K562 (cell line): ENCODE results near the gene DTL. TPM values are rescaled to one million over a fixed set of nuclear protein-coding genes. Genes with fewer than 3 reads are reported as not detected.

Source experiments
- ARNT ChIP-seq, 2 experiments: fragments of 450-650 bp; IDR thresholded peaks; 2 replicates each; pipeline ENCODE4 v1.6.1; 2016; ENCODE audit warnings: mild to moderate bottlenecking in 1 of 2
- CBX2 ChIP-seq: fragments of 200-600 bp; sonication (generic); IDR thresholded peaks from one replicate; pipeline ENCODE4 v1.6.1; 2012; ENCODE audit warnings: mild to moderate bottlenecking, low read length, inconsistent platforms; ENCODE audit not compliant: insufficient read depth, poor library complexity, severe bottlenecking
- CBX3 ChIP-seq, 2 experiments: IDR thresholded peaks; 1 replicate in 1 of 2; 2 replicates in 1 of 2; pipeline ENCODE4 v1.6.1; 2012; ENCODE audit warnings: inconsistent platforms in 2 of 2, low read length in 2 of 2, borderline replicate concordance in 1 of 2, control low read depth in 1 of 2
- COPS2 ChIP-seq: fragments of 450-650 bp; conservative IDR thresholded peaks from 2 replicates; pipeline ENCODE4 v1.6.1; 2016; ENCODE audit warnings: mild to moderate bottlenecking, moderate library complexity
- CREB5 ChIP-seq: fragments of 250-450 bp; sonication (Bioruptor Pico); IDR thresholded peaks from 2 replicates; pipeline ENCODE4 v1.5.0; 2020; ENCODE audit warnings: mild to moderate bottlenecking
- EP400 ChIP-seq: fragments of 450-650 bp; IDR thresholded peaks from 2 replicates; pipeline ENCODE4 v1.6.1; 2017; ENCODE audit warnings: antibody characterized with exemption, mild to moderate bottlenecking, moderate library complexity
- MEF2A ChIP-seq: IDR thresholded peaks from 2 replicates; pipeline ENCODE4 v1.6.1; 2011; ENCODE audit warnings: low read depth, mild to moderate bottlenecking, low read length, moderate library complexity; ENCODE audit not compliant: control insufficient read depth
- NCOA6 ChIP-seq: fragments of 450-650 bp; IDR thresholded peaks from 2 replicates; pipeline ENCODE4 v1.6.1; 2017; ENCODE audit warnings: mild to moderate bottlenecking
- NFXL1 ChIP-seq: fragments of 450-650 bp; formaldehyde crosslinking; IDR thresholded peaks from 2 replicates; pipeline ENCODE4 v1.4.0; 2021; ENCODE audit warnings: mild to moderate bottlenecking
- PBX2 ChIP-seq, 2 experiments: IDR thresholded peaks in 1 of 2; conservative IDR thresholded peaks in 1 of 2; 2 replicates each; pipeline ENCODE4 v1.6.1; 2016; ENCODE audit warnings: low read depth in 2 of 2, mild to moderate bottlenecking in 1 of 2, missing compliant biosample characterization in 1 of 2, missing genetic modification characterization in 1 of 2, moderate library complexity in 1 of 2
- PHF21A ChIP-seq: fragments of 450-650 bp; IDR thresholded peaks from 2 replicates; pipeline ENCODE4 v1.6.1; 2017; ENCODE audit warnings: low read depth, borderline replicate concordance
- POLR2AphosphoS5 ChIP-seq: IDR thresholded peaks from 2 replicates; pipeline ENCODE4 v1.6.1; 2011; ENCODE audit warnings: mild to moderate bottlenecking, low read depth, low read length, moderate library complexity; ENCODE audit not compliant: control insufficient read depth, insufficient read depth
- RHOXF2B ChIP-seq: fragments of 250-450 bp; sonication (Bioruptor Pico); conservative IDR thresholded peaks from 2 replicates; pipeline ENCODE4 v1.5.1; 2021
- SAFB2 ChIP-seq: fragments of 200-400 bp; formaldehyde crosslinking; IDR thresholded peaks from 2 replicates; pipeline ENCODE4 v1.6.1; 2018; ENCODE audit warnings: borderline replicate concordance, low read length, low read depth, moderate library complexity; ENCODE audit not compliant: severe bottlenecking
- SREBF1 ChIP-seq: fragments of 150-350 bp; IDR thresholded peaks from 2 replicates; pipeline ENCODE4 v1.6.1; 2014; ENCODE audit warnings: antibody characterized with exemption, low read depth, low read length, borderline replicate concordance
- THAP12 ChIP-seq: fragments of 250-450 bp; sonication (Bioruptor Pico); IDR thresholded peaks from 2 replicates; pipeline ENCODE4 v1.9.0; 2021; ENCODE audit warnings: mild to moderate bottlenecking, inconsistent platforms
- ZNF384 ChIP-seq: IDR thresholded peaks from 2 replicates; pipeline ENCODE4 v1.6.1; 2012; ENCODE audit warnings: low read depth, low read length, improper control_type of control experiment
- polyA plus RNA-seq, 8 experiments: library from polyadenylated mRNA; depleted of rRNA in 4 of 8; stranded (reverse) in 5 of 8; unstranded in 3 of 8; fragments of >200 nt; fragmentation: Nextera tagmentation in 2 of 8; fragmentation: Illumina TruSeq in 1 of 8; extraction: Ambion mirVana in 2 of 8; extraction: Trizol in 1 of 8; gene quantifications; 2 replicates each; pipeline versions ENCODE4 v1.2.1 to v1.2.3, GENCODE V29; 2011 to 2014; ENCODE audit warnings: inconsistent platforms in 1 of 8, missing spikeins in 1 of 8
- total RNA-seq, 7 experiments: library from RNA; depleted of rRNA in 6 of 7; stranded (reverse); fragments of >200 nt in 6 of 7; fragmentation: Illumina TruSeq in 2 of 7; extraction: Trizol in 2 of 7; gene quantifications; 2 replicates each; pipeline versions ENCODE4 v1.2.1 to v1.2.3, GENCODE V29; 2011 to 2021; ENCODE audit warnings: low replicate concordance in 1 of 7
- TF ChIP-seq, protein P1 (sequence below), 3 experiments: IDR thresholded peaks in 2 of 3; conservative IDR thresholded peaks in 1 of 3; 2 replicates each; pipeline ENCODE4 v1.5.1; 2011 to 2012; ENCODE audit warnings: low read length in 3 of 3, mild to moderate bottlenecking in 3 of 3, control low read depth in 2 of 3, improper control_type of control experiment in 1 of 3, inconsistent platforms in 1 of 3, low read depth in 1 of 3, mixed read lengths in 1 of 3, moderate library complexity in 1 of 3; ENCODE audit not compliant: insufficient read depth in 2 of 3

Gene DTL
- total and polyA plus RNA-seq, 9 of the 15 experiments (the other 6 are each of a cell fraction or from before 2014, with no cell fraction given): 38.3 to 81.0 (median 63.2) TPM

- no peak for TF ChIP-seq CREB5 (CRISPR knock-in tag)
- TF ChIP-seq COPS2: no peak
- TF ChIP-seq MEF2A: no peak
- TF ChIP-seq CBX3 (IDR thresholded peaks at IDR 0.05; ENCODE audit: borderline replicate concordance in 1 of 2, low read length in 2 of 2): peak in 1 of 2 experiments; percentile 79; a peak in 1 of 3 replicates
- TF ChIP-seq PBX2 (CRISPR knock-in tag; IDR thresholded peaks at IDR 0.05; ENCODE audit: low read depth): no peak
- TF ChIP-seq PBX2 (tag; conservative IDR thresholded peaks at IDR 0.05; ENCODE audit: low read depth): no peak
- no peak for TF ChIP-seq SAFB2
- TF ChIP-seq CBX2: no peak
- TF ChIP-seq ZNF384: no peak
- TF ChIP-seq EP400: peak; percentile 100
- TF ChIP-seq NCOA6: peak; percentile 15; the same call in 1 of the 2 replicates
- TF ChIP-seq THAP12 (CRISPR knock-in tag): peak; percentile 87
- TF ChIP-seq PHF21A: peak; percentile 88; the same call in 1 of the 2 replicates
- TF ChIP-seq SREBF1: no peak
- no peak for TF ChIP-seq RHOXF2B (CRISPR knock-in tag)
- TF ChIP-seq NFXL1 (CRISPR knock-in tag): 0 out of 2 replicates have a peak, but pooled peaks have one; percentile 33
- peak; percentile 61 to 95 for TF ChIP-seq ARNT (IDR thresholded peaks at IDR 0.05)
- TF ChIP-seq, protein P1, sequence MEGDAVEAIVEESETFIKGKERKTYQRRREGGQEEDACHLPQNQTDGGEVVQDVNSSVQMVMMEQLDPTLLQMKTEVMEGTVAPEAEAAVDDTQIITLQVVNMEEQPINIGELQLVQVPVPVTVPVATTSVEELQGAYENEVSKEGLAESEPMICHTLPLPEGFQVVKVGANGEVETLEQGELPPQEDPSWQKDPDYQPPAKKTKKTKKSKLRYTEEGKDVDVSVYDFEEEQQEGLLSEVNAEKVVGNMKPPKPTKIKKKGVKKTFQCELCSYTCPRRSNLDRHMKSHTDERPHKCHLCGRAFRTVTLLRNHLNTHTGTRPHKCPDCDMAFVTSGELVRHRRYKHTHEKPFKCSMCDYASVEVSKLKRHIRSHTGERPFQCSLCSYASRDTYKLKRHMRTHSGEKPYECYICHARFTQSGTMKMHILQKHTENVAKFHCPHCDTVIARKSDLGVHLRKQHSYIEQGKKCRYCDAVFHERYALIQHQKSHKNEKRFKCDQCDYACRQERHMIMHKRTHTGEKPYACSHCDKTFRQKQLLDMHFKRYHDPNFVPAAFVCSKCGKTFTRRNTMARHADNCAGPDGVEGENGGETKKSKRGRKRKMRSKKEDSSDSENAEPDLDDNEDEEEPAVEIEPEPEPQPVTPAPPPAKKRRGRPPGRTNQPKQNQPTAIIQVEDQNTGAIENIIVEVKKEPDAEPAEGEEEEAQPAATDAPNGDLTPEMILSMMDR (IDR thresholded peaks at IDR 0.05 in 2 of 3, conservative IDR thresholded peaks at IDR 0.05 in 1 of 3; ENCODE audit: insufficient read depth in 2 of 3, low read depth in 1 of 3, low read length in 3 of 3): peak; percentile 64 to 100 (median 80); a peak in 5 of 6 replicates
- peak; percentile 83 for TF ChIP-seq POLR2AphosphoS5
These were observed at the start of gene DTL, which contains the start of gene INTS7 (continued) for GRCh38 chr1:212035123-212035834.
